ENCODE results near the gene ADAMTS6. TPM values are rescaled to one million over a fixed set of nuclear protein-coding genes. Genes with fewer than 3 reads are reported as not detected.

ADAMTS6 gene
- polyA plus RNA-seq, 1 experiment = 28.0 TPM

DNA sequence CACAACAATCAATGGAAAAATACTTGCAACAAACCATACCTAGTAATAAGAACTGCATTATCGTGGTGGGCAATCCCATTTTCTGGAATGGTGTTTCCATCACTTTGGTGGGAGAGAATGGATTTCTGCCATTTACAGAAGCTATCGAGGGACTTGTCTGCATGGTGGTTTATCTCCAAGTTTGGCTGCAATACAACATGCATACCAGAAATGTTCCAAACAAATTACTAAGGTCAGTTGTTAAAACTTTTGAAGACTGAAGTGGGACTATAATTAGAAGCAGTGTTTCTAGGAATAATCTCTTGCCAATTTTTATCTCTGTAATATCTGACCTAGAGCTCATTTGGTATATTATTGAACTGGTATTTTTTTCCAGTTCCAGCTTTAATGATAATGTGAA, 30.3 kb downstream of the ADAMTS6 start:
- CTCF ChIA-PET = no interaction called here
- DNase-seq (ENCODE audit: low read depth) = no peak
- no peak overlapping the region for H3K4me3 ChIP-seq (ENCODE audit: low read depth, low read length)
- H3K27me3 ChIP-seq (ENCODE audit: control insufficient read depth, insufficient read depth, low read length) = no peaks in the 10 kb centered on the region
- POLR2A ChIA-PET = no interaction called here
- TF ChIP-seq, protein P1, sequence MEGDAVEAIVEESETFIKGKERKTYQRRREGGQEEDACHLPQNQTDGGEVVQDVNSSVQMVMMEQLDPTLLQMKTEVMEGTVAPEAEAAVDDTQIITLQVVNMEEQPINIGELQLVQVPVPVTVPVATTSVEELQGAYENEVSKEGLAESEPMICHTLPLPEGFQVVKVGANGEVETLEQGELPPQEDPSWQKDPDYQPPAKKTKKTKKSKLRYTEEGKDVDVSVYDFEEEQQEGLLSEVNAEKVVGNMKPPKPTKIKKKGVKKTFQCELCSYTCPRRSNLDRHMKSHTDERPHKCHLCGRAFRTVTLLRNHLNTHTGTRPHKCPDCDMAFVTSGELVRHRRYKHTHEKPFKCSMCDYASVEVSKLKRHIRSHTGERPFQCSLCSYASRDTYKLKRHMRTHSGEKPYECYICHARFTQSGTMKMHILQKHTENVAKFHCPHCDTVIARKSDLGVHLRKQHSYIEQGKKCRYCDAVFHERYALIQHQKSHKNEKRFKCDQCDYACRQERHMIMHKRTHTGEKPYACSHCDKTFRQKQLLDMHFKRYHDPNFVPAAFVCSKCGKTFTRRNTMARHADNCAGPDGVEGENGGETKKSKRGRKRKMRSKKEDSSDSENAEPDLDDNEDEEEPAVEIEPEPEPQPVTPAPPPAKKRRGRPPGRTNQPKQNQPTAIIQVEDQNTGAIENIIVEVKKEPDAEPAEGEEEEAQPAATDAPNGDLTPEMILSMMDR (IDR thresholded peaks at IDR 0.05; ENCODE audit: insufficient read depth, low read depth, low read length) = no peak
- H3K36me3 ChIP-seq (ENCODE audit: control insufficient read depth, insufficient read depth, low read length) = peaks cover 1% of the 10 kb centered on the region

DNA sequence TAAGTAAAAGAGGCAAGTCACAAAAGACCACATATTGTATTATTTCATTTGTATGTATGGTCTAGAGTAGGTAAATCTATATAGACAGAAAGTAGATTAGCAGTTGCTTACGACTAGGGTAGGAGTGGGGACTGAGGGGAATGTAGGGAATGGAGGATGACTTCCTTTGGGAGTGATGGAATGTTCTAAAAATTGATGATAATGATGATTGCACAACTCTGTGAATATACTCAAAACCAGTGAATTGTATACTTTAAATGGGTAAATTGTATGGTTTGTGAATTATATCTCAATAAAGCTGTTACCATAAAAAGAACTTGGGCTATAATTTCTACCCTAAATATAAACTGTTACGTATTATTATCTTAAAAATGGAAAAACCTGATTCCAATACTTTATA, 35.0 kb downstream of the ADAMTS6 start:
- POLR2A ChIA-PET = no interaction called here
- Histone ChIP-seq H3K36me3 (ENCODE audit: control insufficient read depth, insufficient read depth, low read length) (peaks cover 2% of the 10 kb centered on the region; the same call in 1 of the 2 replicates), H3K4me3 (ENCODE audit: low read depth, low read length) (no peak overlapping the region), H3K27me3 (ENCODE audit: control insufficient read depth, insufficient read depth, low read length) (no peaks in the 10 kb centered on the region)
- TF ChIP-seq, protein P1 (IDR thresholded peaks at IDR 0.05; ENCODE audit: insufficient read depth, low read depth, low read length) = no peak
- no peak for DNase-seq (ENCODE audit: low read depth)
- CTCF ChIA-PET = no interaction called here

DNA sequence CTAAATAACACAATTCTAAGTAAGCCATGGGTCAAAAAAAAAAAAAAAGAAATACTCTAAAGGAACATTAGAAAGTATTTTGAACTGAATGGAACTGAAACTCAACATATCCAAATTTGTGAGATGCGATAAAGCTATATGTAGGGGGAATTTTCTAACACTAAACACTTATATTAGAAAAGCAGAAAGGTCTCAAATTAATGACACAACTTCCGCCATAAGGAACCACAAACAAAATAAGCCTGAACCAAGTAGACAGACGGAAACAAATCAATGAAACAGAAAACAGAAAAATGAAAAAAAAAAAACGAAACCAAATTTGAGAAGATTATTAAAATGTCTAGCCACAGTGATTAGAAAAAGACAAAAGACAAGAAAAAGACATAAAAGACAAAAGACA, 39.9 kb downstream of the ADAMTS6 start:
- DNase-seq (ENCODE audit: low read depth) = no peak
- CTCF ChIA-PET = no interaction called here
- no peaks in the 10 kb centered on the region for H3K27me3 ChIP-seq (ENCODE audit: control insufficient read depth, insufficient read depth, low read length)
- POLR2A ChIA-PET = no interaction called here
- H3K36me3 ChIP-seq (ENCODE audit: control insufficient read depth, insufficient read depth, low read length) = peaks cover 2% of the 10 kb centered on the region; the same call in 1 of the 2 replicates
- H3K4me3 ChIP-seq (ENCODE audit: low read depth, low read length) = no peak overlapping the region
- TF ChIP-seq, protein P1 (IDR thresholded peaks at IDR 0.05; ENCODE audit: insufficient read depth, low read depth, low read length) = no peak

DNA sequence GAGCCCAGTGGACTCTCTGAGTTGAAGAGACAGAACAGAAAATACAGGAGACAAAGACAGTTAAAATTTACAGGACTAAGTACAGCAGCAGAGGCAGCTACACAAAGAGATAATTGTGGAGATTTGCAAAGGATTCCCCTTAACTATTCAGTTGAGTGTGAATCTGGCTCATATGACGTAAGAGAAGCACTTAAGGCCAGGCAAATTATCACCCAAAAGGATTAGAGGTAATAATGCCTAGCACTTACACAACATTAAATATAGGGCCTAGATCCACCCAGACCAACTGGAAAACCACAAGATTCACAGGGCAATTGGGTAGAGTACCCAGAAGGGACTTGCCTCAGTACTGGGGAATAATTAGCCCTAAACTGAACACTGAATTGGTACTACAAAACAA, 41.3 kb downstream of the ADAMTS6 start:
- no peak overlapping the region for H3K4me3 ChIP-seq (ENCODE audit: low read depth, low read length)
- TF ChIP-seq, protein P1 (IDR thresholded peaks at IDR 0.05; ENCODE audit: insufficient read depth, low read depth, low read length) = no peak
- ChIA-PET CTCF (interaction anchor here (0.6 kb wide), 1 partner anchor 452 kb away, joined by 3 read pairs; no protein-coding TSS in a partner anchor), POLR2A (no interaction called here)
- H3K36me3 ChIP-seq (ENCODE audit: control insufficient read depth, insufficient read depth, low read length) = peaks cover 2% of the 10 kb centered on the region; the same call in 1 of the 2 replicates
- no peak for DNase-seq (ENCODE audit: low read depth)
- H3K27me3 ChIP-seq (ENCODE audit: control insufficient read depth, insufficient read depth, low read length) = no peaks in the 10 kb centered on the region

DNA sequence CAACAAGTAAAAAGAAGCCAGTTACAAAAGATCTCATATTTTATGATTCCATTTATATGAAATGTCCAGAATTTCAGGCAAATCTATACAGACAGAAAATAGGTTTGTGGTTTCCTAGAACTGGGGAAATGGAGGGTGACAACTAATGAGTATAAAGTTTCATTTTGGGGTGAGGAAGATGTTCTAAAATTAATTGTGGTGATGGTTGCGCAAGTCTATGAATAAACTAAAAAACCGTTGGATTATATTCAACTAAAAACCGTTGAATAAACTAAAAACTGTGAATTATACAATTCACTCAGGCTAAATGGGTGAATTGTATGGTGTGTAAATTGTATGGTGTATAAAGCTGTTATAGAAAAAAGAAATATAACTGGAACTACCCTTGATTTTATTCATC, 47.6 kb downstream of the ADAMTS6 start:
- Histone ChIP-seq H3K4me3 (ENCODE audit: low read depth, low read length) (no peak overlapping the region), H3K36me3 (ENCODE audit: control insufficient read depth, insufficient read depth, low read length) (no peaks in the 10 kb centered on the region; the same call in 1 of the 2 replicates), H3K27me3 (ENCODE audit: control insufficient read depth, insufficient read depth, low read length) (no peaks in the 10 kb centered on the region)
- DNase-seq (ENCODE audit: low read depth) = no peak
- POLR2A ChIA-PET = no interaction called here
- TF ChIP-seq, protein P1 (IDR thresholded peaks at IDR 0.05; ENCODE audit: insufficient read depth, low read depth, low read length) = no peak
- CTCF ChIA-PET = no interaction called here

All from BJ (cell line).